K562 (cell line): ENCODE measurements around the gene MGA. TPM values are rescaled to one million over a fixed set of nuclear protein-coding genes. Genes with fewer than 3 reads are reported as not detected.

Experiments
- ATAC-seq: fragments of 200-7000 bp; cut with Tn5 transposase; 3 replicates; pipeline ENCODE4 v1.9.1; 2020; ENCODE audit warnings: moderate library complexity
- BruUV-seq: library from RNA; stranded (reverse); fragments of 400-500 nt; replicated peaks from 2 replicates; lab custom pipeline; 2021; lab: Mats Ljungman, UMichigan
- CTCF ChIA-PET: fragments of 300-600 bp; formaldehyde crosslinking; extraction: SDS; loops from one replicate; lab custom pipeline; 2021; ENCODE audit warnings: low intra/inter-chr PET ratio; lab: Yijun Ruan, JAX
- POLR2A ChIA-PET: fragments of 300-600, 350-650 bp; sonication (Branson Sonifier 250); formaldehyde crosslinking; extraction: SDS; loops from one replicate; lab custom pipeline; 2021; ENCODE audit warnings: antibody characterized with exemption, inconsistent platforms; lab: Yijun Ruan, JAX
- DNase-seq, 4 experiments: peaks; one replicate each; pipeline versions ENCODE4 v3.0.0 to v3.0.0-alpha.2; 2011 to 2018; ENCODE audit warnings: low spot score in 3 of 4, mixed read lengths in 3 of 4; ENCODE audit errors: extremely low read depth in 1 of 4
- FAIRE-seq: peaks from 2 replicates; lab custom pipeline; 2011; peaks lifted over from hg19 to GRCh38; lab: Jason Lieb, UNC
- H2AFZ ChIP-seq: 2 replicates; pipeline ENCODE4 v1.6.0; 2011; ENCODE audit warnings: low read depth, low read length, control low read depth, inconsistent platforms
- H3K27ac ChIP-seq: fragments of 200-600 bp; 3 replicates; pipeline ENCODE4 v1.8.0; 2011; ENCODE audit warnings: low read depth, mild to moderate bottlenecking, control low read depth, inconsistent platforms, low read length, moderate library complexity, mixed read lengths; ENCODE audit errors: extremely low read depth
- H3K27me3 ChIP-seq, 2 experiments: fragments of 300-600 bp in 1 of 2; 2 replicates in 1 of 2; 3 replicates in 1 of 2; pipeline versions ENCODE4 v1.6.0 to v1.8.0; 2011; ENCODE audit warnings: inconsistent platforms in 2 of 2, low read length in 2 of 2, mild to moderate bottlenecking in 1 of 2, mixed read lengths in 1 of 2, moderate library complexity in 1 of 2; ENCODE audit not compliant: control insufficient read depth in 2 of 2, insufficient read depth in 2 of 2
- H3K36me3 ChIP-seq: fragments of 300-600 bp; 3 replicates; pipeline ENCODE4 v1.8.0; 2011; ENCODE audit warnings: mild to moderate bottlenecking, low read length, inconsistent platforms; ENCODE audit not compliant: control insufficient read depth, insufficient read depth
- H3K4me1 ChIP-seq, 2 experiments: fragments of 200-600 bp in 1 of 2; replicated peaks in 1 of 2; 2 replicates in 1 of 2; 3 replicates in 1 of 2; pipeline versions ENCODE4 v1.5.1 to v1.8.0; 2011; ENCODE audit warnings: inconsistent platforms in 2 of 2, low read length in 2 of 2, mild to moderate bottlenecking in 1 of 2, mixed read lengths in 1 of 2, moderate library complexity in 1 of 2; ENCODE audit not compliant: control insufficient read depth in 2 of 2, insufficient read depth in 2 of 2
- H3K4me2 ChIP-seq: 2 replicates; pipeline ENCODE4 v1.6.1; 2011; ENCODE audit warnings: low read length, control low read depth, inconsistent platforms, mixed read lengths; ENCODE audit not compliant: insufficient read depth
- H3K4me3 ChIP-seq: fragments of 200-600 bp; sonication (generic), shearing (Covaris generic); 2 replicates; pipeline ENCODE4 v1.5.1; 2016; ENCODE audit warnings: control low read depth, inconsistent platforms
- H3K79me2 ChIP-seq: fragments of 200-600 bp; 3 replicates; pipeline ENCODE4 v1.8.0; 2011; ENCODE audit warnings: low read length, inconsistent platforms; ENCODE audit not compliant: control insufficient read depth, insufficient read depth
- H3K9ac ChIP-seq, 2 experiments: 2 replicates each; pipeline versions ENCODE4 v1.6.0 to v1.6.1; 2011; ENCODE audit warnings: low read depth in 2 of 2, low read length in 2 of 2, control low read depth in 1 of 2, inconsistent platforms in 1 of 2, mild to moderate bottlenecking in 1 of 2, mixed read lengths in 1 of 2; ENCODE audit not compliant: insufficient read depth in 1 of 2
- H3K9me1 ChIP-seq: one replicate; pipeline ENCODE4 v1.6.0; 2011; ENCODE audit warnings: inconsistent platforms, mild to moderate bottlenecking, low read length, moderate library complexity; ENCODE audit not compliant: control insufficient read depth, insufficient read depth
- H3K9me3 ChIP-seq: replicated peaks from 2 replicates; pipeline ENCODE4 v1.5.1; 2011; ENCODE audit warnings: low read depth, low read length, inconsistent platforms; ENCODE audit not compliant: control insufficient read depth, insufficient read depth
- H4K20me1 ChIP-seq: replicated peaks from 2 replicates; pipeline ENCODE4 v1.6.1; 2011; ENCODE audit warnings: low read length, inconsistent platforms, mixed read lengths; ENCODE audit not compliant: control insufficient read depth, insufficient read depth
- CHAMP1 ChIP-seq: fragments of 450-650 bp; IDR thresholded peaks from 2 replicates; pipeline ENCODE4 v1.6.1; 2016; ENCODE audit warnings: mild to moderate bottlenecking
- CREB3 ChIP-seq: fragments of 450-650 bp; conservative IDR thresholded peaks from 2 replicates; pipeline ENCODE4 v1.6.1; 2016; ENCODE audit warnings: missing genetic modification characterization, low read depth, mild to moderate bottlenecking, missing compliant biosample characterization, moderate library complexity
- ETV1 ChIP-seq: fragments of 450-650 bp; conservative IDR thresholded peaks from 2 replicates; pipeline ENCODE4 v1.6.1; 2016; ENCODE audit warnings: missing genetic modification characterization, control low read depth, low read depth, missing compliant biosample characterization
- FOS ChIP-seq: IDR thresholded peaks from 3 replicates; pipeline ENCODE4 v1.6.1; 2011; ENCODE audit not compliant: insufficient read length; ENCODE audit errors: extremely low read depth
- RERE ChIP-seq: sonication (generic); formaldehyde crosslinking; IDR thresholded peaks from 2 replicates; pipeline ENCODE4 v1.8.0; 2023; ENCODE audit warnings: missing genetic modification reagents, mild to moderate bottlenecking, borderline replicate concordance
- SMARCC2 ChIP-seq: fragments of 450-650 bp; IDR thresholded peaks from 2 replicates; pipeline ENCODE4 v1.6.1; 2017; ENCODE audit warnings: antibody characterized with exemption, moderate library complexity, mild to moderate bottlenecking, low read depth
- TAF1 ChIP-seq: IDR thresholded peaks from 2 replicates; pipeline ENCODE4 v1.6.1; 2011; ENCODE audit warnings: mild to moderate bottlenecking, low read length, moderate library complexity; ENCODE audit not compliant: insufficient read depth, control insufficient read depth, severe bottlenecking; ENCODE audit errors: extremely low read depth
- TRIM24 ChIP-seq, 2 experiments: fragments of 450-650 bp; IDR thresholded peaks; 2 replicates each; pipeline ENCODE4 v1.6.1; 2016
- U2AF1 ChIP-seq: fragments of 200-400 bp; formaldehyde crosslinking; optimal IDR thresholded peaks from 2 replicates; pipeline ENCODE3; 2017; ENCODE audit warnings: mild to moderate bottlenecking, low read depth, low read length, moderate library complexity
- ZFP1 ChIP-seq: fragments of 450-650 bp; formaldehyde crosslinking; IDR thresholded peaks from 2 replicates; pipeline ENCODE4 v1.4.0; 2020; ENCODE audit warnings: mild to moderate bottlenecking, mixed read lengths
- WGBS: fragments of 100-300 bp; shearing (Covaris generic); methylation state at CpG from one replicate; pipeline ENCODE4 v1.1.6; 2016; ENCODE audit warnings: low coverage, mixed read lengths; ENCODE audit not compliant: insufficient coverage; ENCODE audit errors: missing lambda C conversion rate; 5-methylcytosine and 5-hydroxymethylcytosine counted together
- in situ Hi-C: fragments of 300-500 bp; cut with MboI; formaldehyde crosslinking; loops from 4 replicates; pipeline ENCODE4 v1.15.0; 2018; ENCODE audit warnings: inconsistent platforms, mixed read lengths
- intact Hi-C: fragments of 100-400 bp; cut with micrococcal nuclease; formaldehyde crosslinking; loops from 2 replicates; pipeline ENCODE4 v1.14.2; 2022
- polyA plus RNA-seq, 8 experiments: library from polyadenylated mRNA; depleted of rRNA in 4 of 8; stranded (reverse) in 5 of 8; unstranded in 3 of 8; fragments of >200 nt; fragmentation: Nextera tagmentation in 2 of 8; fragmentation: Illumina TruSeq in 1 of 8; extraction: Ambion mirVana in 2 of 8; extraction: Trizol in 1 of 8; gene quantifications; 2 replicates each; pipeline versions ENCODE4 v1.2.1 to v1.2.3, GENCODE V29; 2011 to 2014; ENCODE audit warnings: inconsistent platforms in 1 of 8, missing spikeins in 1 of 8
- total RNA-seq, 7 experiments: library from RNA; depleted of rRNA in 6 of 7; stranded (reverse); fragments of >200 nt in 6 of 7; fragmentation: Illumina TruSeq in 2 of 7; extraction: Trizol in 2 of 7; gene quantifications; 2 replicates each; pipeline versions ENCODE4 v1.2.1 to v1.2.3, GENCODE V29; 2011 to 2021; ENCODE audit warnings: low replicate concordance in 1 of 7

Gene MGA
- total and polyA plus RNA-seq, 9 of the 15 experiments (the other 6 are each of a cell fraction or from before 2014, with no cell fraction given), result 4.7 to 56.1 (median 21.1) TPM

DNA sequence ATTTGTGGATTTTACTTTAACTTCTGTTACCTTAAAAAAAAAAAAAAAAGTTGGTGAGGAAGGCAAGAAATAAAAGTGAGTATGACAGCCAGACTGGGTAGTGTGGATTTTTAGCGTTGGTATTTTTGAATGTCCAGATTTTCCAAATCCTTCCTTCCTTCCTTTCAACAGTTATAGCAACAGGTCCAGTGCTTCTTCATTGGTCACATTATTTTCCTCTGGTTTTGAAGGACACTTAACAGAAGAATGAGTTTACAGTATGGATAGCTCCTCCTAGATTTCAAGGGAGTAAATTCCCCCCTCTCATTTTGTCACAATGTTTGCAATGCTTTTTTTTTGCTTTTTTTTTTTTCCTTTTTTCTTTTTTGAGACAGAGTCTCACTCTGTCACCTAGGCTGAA, 120.5 kb downstream of the MGA start (continued):
- TF ChIP-seq CHAMP1, result no peak
- no peak for TF ChIP-seq ETV1 (tag)
- TF ChIP-seq TRIM24 (IDR thresholded peaks at IDR 0.05), result no peak
- TF ChIP-seq ZFP1 (CRISPR knock-in tag), result no peak
- TF ChIP-seq FOS, result no peak
- no peak for TF ChIP-seq U2AF1
- no peak for TF ChIP-seq SMARCC2

DNA sequence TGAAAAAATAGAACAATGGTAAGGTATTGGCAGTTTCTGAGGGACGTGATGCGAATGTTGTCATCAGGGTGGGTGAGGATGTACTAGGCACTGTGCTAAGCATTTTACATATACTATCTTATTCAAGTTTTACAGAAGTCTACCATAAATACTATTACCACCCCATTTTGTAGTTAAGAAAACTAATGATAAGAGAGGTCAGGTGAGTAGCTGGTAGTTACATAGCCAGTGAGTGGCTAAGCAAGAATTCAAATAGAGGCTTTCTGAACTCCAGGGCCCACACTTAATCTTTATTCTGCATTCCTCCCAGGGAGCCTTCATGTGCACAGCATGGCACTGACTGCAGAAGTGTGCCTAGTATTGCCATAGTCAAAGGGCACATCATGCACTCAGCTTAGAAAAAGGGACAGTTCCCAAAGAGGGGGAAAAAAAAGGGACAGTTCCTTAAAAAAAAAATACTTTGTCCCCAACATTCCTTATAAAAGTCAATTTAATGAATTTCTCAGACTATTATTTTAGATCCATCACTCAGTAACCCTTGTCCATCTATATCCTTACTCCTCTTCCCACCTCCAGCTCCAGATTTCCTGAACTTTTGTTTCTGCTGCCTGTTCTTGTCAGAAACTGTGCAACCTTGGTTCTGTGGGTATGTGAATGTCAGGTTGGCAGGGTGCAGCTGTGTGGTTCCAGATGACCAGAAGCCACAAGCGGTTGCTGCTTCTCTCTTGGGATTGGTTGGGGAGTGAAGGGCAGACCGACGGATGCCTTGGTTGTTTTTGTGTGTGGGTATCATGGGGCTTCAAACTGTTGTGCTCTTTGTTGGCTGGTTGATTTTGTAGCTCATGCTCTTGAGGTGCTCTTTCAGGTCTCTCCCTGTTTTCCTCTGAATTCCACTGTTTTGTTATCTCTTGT, 122.4 kb downstream of the MGA start:
- H3K9me3 ChIP-seq, result no peaks in the 10 kb centered on the region
- intact Hi-C loops, result no loop called here
- no peaks in the 10 kb centered on the region for H4K20me1 ChIP-seq
- ChIA-PET CTCF (no interaction called here), POLR2A (interaction anchor here (0.6 to 1.8 kb wide), 4 partner anchors 9 to 35 kb away, joined by 3 to 10 read pairs (median 4); partner anchors contain the start of gene MAPKBP1)
- H3K9me1 ChIP-seq, result no peaks in the 10 kb centered on the region
- DNase-seq (no peak), ATAC-seq (no peak), FAIRE-seq (no peak)
- H3K27me3 ChIP-seq, result no peaks in the 10 kb centered on the region
- peaks cover 5 to 8% of the 10 kb centered on the region in 2 experiments; a peak in 4 of 5 replicates for H3K4me1 ChIP-seq
- in situ Hi-C loops, result no loop called here
- no peaks in the 10 kb centered on the region for H3K36me3 ChIP-seq
- H2AFZ ChIP-seq, result no peak overlapping the region; the same call in 1 of the 2 replicates
- H3K79me2 ChIP-seq, result no peaks in the 10 kb centered on the region
- 79% methylated on average over 5 of the region's 5 CpGs for WGBS
- no TSS peak for BruUV-seq
- no peak overlapping the region for H3K4me2 ChIP-seq
- no peak overlapping the region for H3K4me3 ChIP-seq
- H3K9ac ChIP-seq, result no peak overlapping the region
- H3K27ac ChIP-seq, result no peak overlapping the region
- TF ChIP-seq CREB3 (no peak), TAF1 (no peak), RERE (no peak)
